Loucy (cell line): ENCODE data around the gene ARHGAP32.

Source experiments
- EZH2phosphoT487 ChIP-seq: fragments of 200-600 bp; IDR thresholded peaks from 2 replicates; pipeline ENCODE4 v1.6.1; 2018; ENCODE audit warnings: antibody characterized with exemption, mild to moderate bottlenecking, moderate library complexity, borderline replicate concordance
- TF ChIP-seq, protein P1 (sequence below): fragments of 200-600 bp; sonication (generic); conservative IDR thresholded peaks from 2 replicates; pipeline ENCODE4 v1.5.1; 2014; ENCODE audit warnings: mild to moderate bottlenecking, antibody characterized with exemption, low read length

- TF ChIP-seq EZH2phosphoT487: no peak
- TF ChIP-seq, protein P1, sequence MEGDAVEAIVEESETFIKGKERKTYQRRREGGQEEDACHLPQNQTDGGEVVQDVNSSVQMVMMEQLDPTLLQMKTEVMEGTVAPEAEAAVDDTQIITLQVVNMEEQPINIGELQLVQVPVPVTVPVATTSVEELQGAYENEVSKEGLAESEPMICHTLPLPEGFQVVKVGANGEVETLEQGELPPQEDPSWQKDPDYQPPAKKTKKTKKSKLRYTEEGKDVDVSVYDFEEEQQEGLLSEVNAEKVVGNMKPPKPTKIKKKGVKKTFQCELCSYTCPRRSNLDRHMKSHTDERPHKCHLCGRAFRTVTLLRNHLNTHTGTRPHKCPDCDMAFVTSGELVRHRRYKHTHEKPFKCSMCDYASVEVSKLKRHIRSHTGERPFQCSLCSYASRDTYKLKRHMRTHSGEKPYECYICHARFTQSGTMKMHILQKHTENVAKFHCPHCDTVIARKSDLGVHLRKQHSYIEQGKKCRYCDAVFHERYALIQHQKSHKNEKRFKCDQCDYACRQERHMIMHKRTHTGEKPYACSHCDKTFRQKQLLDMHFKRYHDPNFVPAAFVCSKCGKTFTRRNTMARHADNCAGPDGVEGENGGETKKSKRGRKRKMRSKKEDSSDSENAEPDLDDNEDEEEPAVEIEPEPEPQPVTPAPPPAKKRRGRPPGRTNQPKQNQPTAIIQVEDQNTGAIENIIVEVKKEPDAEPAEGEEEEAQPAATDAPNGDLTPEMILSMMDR: no peak
Observed at GRCh38 chr11:129077191-129077590, 114.9 kb downstream of the ARHGAP32 start.
